Posterior cingulate gyrus (tissue), 11 donors: Measurements from ENCODE around the gene KRABD2.

Source experiments
- DNase-seq, 10 donors: peaks; one replicate each; pipeline versions ENCODE4 v3.0.0 to v3.0.0-alpha.2; 2020 to 2021; ENCODE audit warnings: mixed read lengths in 3 of 10
- intact Hi-C: fragments of 100-400 bp; cut with DNase I; formaldehyde crosslinking; loops from one replicate; pipeline ENCODE4 v1.15.1; 2023

KRABD2 gene

DNA sequence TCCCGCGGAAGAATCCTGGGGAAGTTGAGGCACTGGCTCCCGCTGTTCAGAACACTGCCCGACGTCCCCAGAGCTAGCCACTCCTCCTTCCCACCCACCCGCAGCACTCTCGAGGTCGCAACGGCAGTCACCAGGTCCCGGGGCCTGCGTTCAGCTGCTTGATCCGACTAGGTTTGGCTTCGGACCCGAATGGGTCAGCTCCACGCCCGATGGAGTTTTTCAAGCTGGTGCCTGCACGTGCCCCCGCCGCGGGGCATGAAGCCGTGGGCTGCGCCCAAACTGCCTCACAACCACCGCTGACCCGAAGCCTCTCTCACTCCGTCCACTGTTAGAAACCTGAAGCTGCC is 49.2 kb downstream of the KRABD2 start:
- DNase-seq: peak in 1 of 10 donors; percentile 71
- intact Hi-C loops: no loop called here
